Fibroblast of lung (primary cell): ENCODE results near the gene MROH2A. TPM values are rescaled to one million over a fixed set of nuclear protein-coding genes. Genes with fewer than 3 reads are reported as not detected.

Experiments used
- DNase-seq, 2 donors: peaks; one replicate each; pipeline versions ENCODE4 v3.0.0 to v3.0.0-alpha.2; 2010; ENCODE audit warnings: low read depth in 2 of 2
- H2AFZ ChIP-seq: 2 replicates; pipeline ENCODE4 v1.5.1; 2012; ENCODE audit warnings: low read length, control low read depth, inconsistent platforms
- H3K27ac ChIP-seq: 2 replicates; pipeline ENCODE4 v1.5.1; 2011; ENCODE audit warnings: low read length, control low read depth; ENCODE audit not compliant: insufficient read depth
- H3K27me3 ChIP-seq: 2 replicates; pipeline ENCODE4 v1.5.1; 2011; ENCODE audit warnings: mild to moderate bottlenecking, low read length; ENCODE audit not compliant: control insufficient read depth, insufficient read depth
- H3K36me3 ChIP-seq: 2 replicates; pipeline ENCODE4 v1.5.1; 2011; ENCODE audit warnings: low read length; ENCODE audit not compliant: control insufficient read depth, insufficient read depth
- H3K4me1 ChIP-seq: 2 replicates; pipeline ENCODE4 v1.5.1; 2011; ENCODE audit warnings: low read length; ENCODE audit not compliant: control insufficient read depth, insufficient read depth; ENCODE audit errors: extremely low read depth
- H3K4me2 ChIP-seq: 2 replicates; pipeline ENCODE4 v1.5.1; 2011; ENCODE audit warnings: low read length, control low read depth; ENCODE audit not compliant: insufficient read depth; ENCODE audit errors: extremely low read depth
- H3K4me3 ChIP-seq, 4 experiments: fragments of 200-600 bp in 1 of 4; sonication (generic) in 1 of 4; replicated peaks in 1 of 4; 2 replicates each; pipeline ENCODE4 v1.5.1; 2011 to 2016; ENCODE audit warnings: low read length in 4 of 4, low read depth in 3 of 4, mild to moderate bottlenecking in 3 of 4, control low read depth in 2 of 4, inconsistent platforms in 1 of 4, mixed read lengths in 1 of 4; ENCODE audit not compliant: insufficient read depth in 1 of 4; ENCODE audit errors: control extremely low read depth in 1 of 4
- H3K79me2 ChIP-seq: 2 replicates; pipeline ENCODE4 v1.5.1; 2012; ENCODE audit warnings: mild to moderate bottlenecking, low read length, inconsistent platforms; ENCODE audit not compliant: control insufficient read depth, insufficient read depth
- H3K9ac ChIP-seq: 2 replicates; pipeline ENCODE4 v1.5.1; 2011; ENCODE audit warnings: mild to moderate bottlenecking, low read length, control low read depth; ENCODE audit not compliant: insufficient read depth
- H3K9me3 ChIP-seq: 2 replicates; pipeline ENCODE4 v1.5.1; 2012; ENCODE audit warnings: low read depth, low read length; ENCODE audit not compliant: control insufficient read depth, insufficient read depth
- H4K20me1 ChIP-seq: 2 replicates; pipeline ENCODE4 v1.5.1; 2011; ENCODE audit warnings: low read length; ENCODE audit not compliant: control insufficient read depth, insufficient read depth; ENCODE audit errors: extremely low read depth
- CTCF ChIP-seq, 2 donors: IDR thresholded peaks in 1 of 2; conservative IDR thresholded peaks in 1 of 2; 1 replicate in 1 of 2; 2 replicates in 1 of 2; pipeline ENCODE4 v1.5.1; 2011 to 2012; ENCODE audit warnings: low read length in 2 of 2, control low read depth in 1 of 2, inconsistent platforms in 1 of 2, low read depth in 1 of 2, mild to moderate bottlenecking in 1 of 2
- EZH2 ChIP-seq: IDR thresholded peaks from 2 replicates; pipeline ENCODE4 v1.5.1; 2012; ENCODE audit warnings: low read length, control low read depth, mild to moderate bottlenecking; ENCODE audit errors: missing control alignments
- polyA plus RNA-seq, 2 donors: library from polyadenylated mRNA; depleted of rRNA in 1 of 2; stranded (reverse) in 1 of 2; unstranded in 1 of 2; fragments of >200 nt; gene quantifications; 2 replicates each; pipeline ENCODE4 v1.2.1, GENCODE V29; 2011 to 2012; ENCODE audit warnings: missing spikeins in 1 of 2
- total RNA-seq: library from RNA; depleted of rRNA; stranded (reverse); fragments of >200 nt; gene quantifications from 2 replicates; pipeline ENCODE4 v1.2.1, GENCODE V29; 2014

The MROH2A gene
- total and polyA plus RNA-seq, 2 donors (not counting 1 experiment from before 2014, with no cell fraction given) = not detected

DNA sequence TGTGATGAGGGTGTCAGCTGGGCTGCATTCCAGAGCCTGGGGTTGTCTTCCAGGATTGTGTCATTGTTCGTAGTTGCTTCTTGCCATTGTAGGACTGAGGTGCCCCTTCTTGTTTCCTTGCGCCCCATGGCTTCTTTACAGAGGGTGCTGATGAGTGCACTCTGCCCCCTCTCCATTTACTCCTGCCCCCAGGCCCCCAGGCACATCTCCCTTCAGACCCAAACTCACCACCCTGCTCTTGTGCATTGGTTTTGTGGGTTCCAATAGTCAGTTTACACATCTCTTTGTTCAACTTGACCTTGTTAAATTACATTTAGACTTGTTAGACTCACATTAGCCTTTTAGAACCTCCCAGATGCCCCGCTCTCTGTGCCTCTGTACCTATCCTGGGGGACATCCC is 43.1 kb downstream of the MROH2A start:
- Histone ChIP-seq H3K4me1 (no peaks in the 10 kb centered on the region), H3K27ac (no peak overlapping the region), H4K20me1 (no peaks in the 10 kb centered on the region), H3K27me3 (peaks cover 4% of the 10 kb centered on the region), H3K36me3 (no peaks in the 10 kb centered on the region), H3K9me3 (no peaks in the 10 kb centered on the region), H3K4me2 (no peak overlapping the region), H2AFZ (no peak overlapping the region), H3K9ac (no peak overlapping the region), H3K79me2 (no peaks in the 10 kb centered on the region), H3K4me3 (no peak overlapping the region)
- no peak for TF ChIP-seq EZH2
- no peak for TF ChIP-seq CTCF (conservative IDR thresholded peaks at IDR 0.05 in 1 of 2, IDR thresholded peaks at IDR 0.05 in 1 of 2; ENCODE audit: low read depth in 1 of 2, low read length in 2 of 2)
- DNase-seq = no peak

DNA sequence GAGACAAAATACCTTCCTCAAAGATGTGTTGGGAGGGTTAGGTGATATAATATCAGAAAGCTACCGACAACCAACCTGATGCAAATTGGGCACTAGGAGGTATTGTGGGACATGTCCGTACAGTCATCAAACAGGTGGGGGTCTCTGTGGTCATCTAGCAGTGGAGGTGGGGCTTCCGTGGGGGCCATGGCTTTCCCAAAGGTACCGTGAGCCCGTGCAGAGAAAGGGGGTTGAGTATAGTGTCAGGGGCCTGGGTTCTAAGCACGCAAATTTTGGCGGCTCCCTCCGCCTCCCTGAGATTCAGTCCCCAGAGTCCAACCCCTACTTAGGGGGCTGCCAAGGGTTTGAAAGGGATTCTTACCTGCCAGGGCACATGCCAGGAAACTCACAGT is 43.6 kb downstream of the MROH2A start:
- peaks cover 4% of the 10 kb centered on the region for H3K27me3 ChIP-seq
- H3K27ac ChIP-seq = no peak overlapping the region
- H3K9ac ChIP-seq = no peak overlapping the region
- no peak for DNase-seq
- H4K20me1 ChIP-seq = no peaks in the 10 kb centered on the region
- H3K36me3 ChIP-seq = no peaks in the 10 kb centered on the region
- no peaks in the 10 kb centered on the region for H3K79me2 ChIP-seq
- H2AFZ ChIP-seq = no peak overlapping the region
- no peak for TF ChIP-seq CTCF (conservative IDR thresholded peaks at IDR 0.05 in 1 of 2, IDR thresholded peaks at IDR 0.05 in 1 of 2; ENCODE audit: low read depth in 1 of 2, low read length in 2 of 2)
- TF ChIP-seq EZH2 = no peak
- no peak overlapping the region for H3K4me3 ChIP-seq
- no peaks in the 10 kb centered on the region for H3K9me3 ChIP-seq
- H3K4me2 ChIP-seq = no peak overlapping the region
- H3K4me1 ChIP-seq = no peaks in the 10 kb centered on the region

DNA sequence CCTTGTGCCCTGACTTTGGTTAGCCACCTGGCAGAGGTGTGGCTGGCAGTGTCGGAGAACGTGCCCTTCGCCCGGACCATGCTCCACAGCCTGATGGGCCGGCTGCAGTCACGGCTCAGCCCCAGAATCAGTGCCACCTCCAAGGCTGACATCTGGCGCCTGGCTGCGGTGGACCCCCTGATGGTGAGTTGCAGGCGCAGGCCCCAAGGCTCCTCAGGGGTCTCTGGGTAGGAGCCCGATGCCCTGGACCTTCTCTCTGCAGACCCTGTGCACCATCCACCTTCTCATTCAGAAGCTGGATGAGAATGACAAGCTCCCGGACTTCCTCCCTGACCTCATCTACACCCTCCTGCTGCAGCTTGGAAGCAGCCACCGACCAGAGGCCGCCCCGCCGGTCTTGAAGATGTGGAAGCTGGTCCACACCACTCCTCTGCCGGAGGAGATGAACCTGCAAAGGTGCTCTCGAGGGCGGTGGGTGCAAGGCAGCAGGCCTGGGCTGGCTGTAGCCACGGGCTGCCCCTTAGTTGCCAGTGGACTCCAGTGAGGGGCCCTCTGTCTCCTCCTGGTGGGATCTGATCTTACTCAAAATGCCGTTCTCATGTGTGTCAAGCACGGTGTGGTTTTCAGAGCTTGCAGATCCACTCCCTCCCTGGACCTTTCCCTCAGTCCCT is 44.1 kb downstream of the MROH2A start:
- Histone ChIP-seq H3K79me2 (no peaks in the 10 kb centered on the region), H2AFZ (no peak overlapping the region), H3K4me2 (no peak overlapping the region), H3K4me1 (no peaks in the 10 kb centered on the region), H4K20me1 (no peaks in the 10 kb centered on the region), H3K27me3 (peaks cover 4% of the 10 kb centered on the region), H3K9ac (no peak overlapping the region), H3K27ac (no peak overlapping the region), H3K4me3 (no peak overlapping the region), H3K9me3 (no peaks in the 10 kb centered on the region), H3K36me3 (no peaks in the 10 kb centered on the region)
- no peak for TF ChIP-seq EZH2
- no peak for TF ChIP-seq CTCF (conservative IDR thresholded peaks at IDR 0.05 in 1 of 2, IDR thresholded peaks at IDR 0.05 in 1 of 2; ENCODE audit: low read depth in 1 of 2, low read length in 2 of 2)
- no peak for DNase-seq
